A549 (cell line): ENCODE data around the gene RNF121.

ENCODE experiments used
- MAFK ChIP-seq: fragments of 450-650 bp; IDR thresholded peaks from 2 replicates; pipeline ENCODE4 v1.6.1; 2014; ENCODE audit not compliant: partially characterized antibody
- MAZ ChIP-seq: fragments of 150-350 bp; IDR thresholded peaks from 2 replicates; pipeline ENCODE4 v1.6.1; 2014; ENCODE audit warnings: antibody characterized with exemption, low read depth, low read length, borderline replicate concordance
- RCOR1 ChIP-seq: fragments of 150-350 bp; IDR thresholded peaks from 2 replicates; pipeline ENCODE4 v1.6.1; 2014; ENCODE audit warnings: antibody characterized with exemption, low read length, low read depth

GRCh38 chr11:72045849-72046248, 117.0 kb downstream of the RNF121 start:
- TF ChIP-seq RCOR1: no peak
- TF ChIP-seq MAZ: no peak
- no peak for TF ChIP-seq MAFK
